GM12892 (cell line): ENCODE data around the gene SOX15.
A peak's percentile ranks its signal among the peaks of the same experiment; 100 is the strongest.

ENCODE experiments used
- DNase-seq: peaks from one replicate; pipeline ENCODE4 v3.0.0; 2011; ENCODE audit not compliant: insufficient read length
- FAIRE-seq: peaks from 2 replicates; lab custom pipeline; 2011; peaks lifted over from hg19 to GRCh38; lab: Jason Lieb, UNC
- POLR2A ChIP-seq: IDR thresholded peaks from 2 replicates; pipeline ENCODE4 v1.6.1; 2011; ENCODE audit warnings: low read depth, low read length, control low read depth
- POLR2AphosphoS5 ChIP-seq: IDR thresholded peaks from 2 replicates; pipeline ENCODE4 v1.6.1; 2011; ENCODE audit warnings: low read depth, low read length, control low read depth
- TAF1 ChIP-seq: IDR thresholded peaks from 2 replicates; pipeline ENCODE4 v1.6.1; 2011; ENCODE audit warnings: low read depth, mild to moderate bottlenecking, control low read depth, low read length, borderline replicate concordance

Gene SOX15

DNA sequence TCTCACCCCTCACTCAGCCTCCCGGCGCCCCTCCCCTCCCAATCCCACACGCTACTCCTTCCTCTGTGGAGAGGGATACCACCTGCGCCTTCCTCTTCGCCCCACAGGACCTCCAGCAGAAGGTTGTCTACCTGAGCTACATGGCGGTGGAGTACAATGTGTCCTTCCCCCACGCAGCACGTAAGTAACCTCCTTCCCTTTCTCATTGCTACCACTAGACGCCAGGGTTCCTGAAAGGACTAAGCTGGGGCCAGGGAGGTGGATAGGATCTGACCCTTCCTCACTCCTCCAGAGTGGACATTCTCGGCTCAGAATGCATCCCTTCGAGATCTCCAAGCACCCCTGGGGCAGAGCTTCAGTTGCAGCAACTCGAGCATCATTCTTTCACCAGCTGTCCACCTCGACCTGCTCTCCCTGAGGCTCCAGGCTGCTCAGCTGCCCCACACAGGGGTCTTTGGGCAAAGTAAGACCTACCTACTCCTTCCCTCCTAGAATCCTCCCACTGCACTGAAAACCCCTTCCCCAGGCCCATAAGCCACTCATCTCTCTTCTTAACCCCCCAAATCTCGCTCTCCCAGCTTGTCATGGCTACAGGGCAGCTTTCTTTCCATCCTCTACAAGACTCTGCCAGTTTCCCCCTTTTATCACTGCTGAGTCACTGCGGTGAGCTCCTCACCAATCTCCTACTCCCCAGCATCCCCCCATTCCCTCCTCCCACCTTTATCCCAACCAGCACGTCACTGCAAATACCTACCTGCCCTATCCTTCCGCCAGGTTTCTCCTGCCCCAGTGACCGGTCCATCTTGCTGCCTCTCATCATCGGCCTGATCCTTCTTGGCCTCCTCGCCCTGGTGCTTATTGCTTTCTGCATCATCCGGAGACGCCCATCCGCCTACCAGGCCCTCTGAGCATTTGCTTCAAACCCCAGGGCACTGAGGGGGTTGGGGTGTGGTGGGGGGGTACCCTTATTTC is 9.0 kb downstream of the SOX15 start:
- no peak for TF ChIP-seq POLR2A
- no peak for TF ChIP-seq TAF1
- no peak for TF ChIP-seq POLR2AphosphoS5
- no peak for DNase-seq
- FAIRE-seq, result no peak

DNA sequence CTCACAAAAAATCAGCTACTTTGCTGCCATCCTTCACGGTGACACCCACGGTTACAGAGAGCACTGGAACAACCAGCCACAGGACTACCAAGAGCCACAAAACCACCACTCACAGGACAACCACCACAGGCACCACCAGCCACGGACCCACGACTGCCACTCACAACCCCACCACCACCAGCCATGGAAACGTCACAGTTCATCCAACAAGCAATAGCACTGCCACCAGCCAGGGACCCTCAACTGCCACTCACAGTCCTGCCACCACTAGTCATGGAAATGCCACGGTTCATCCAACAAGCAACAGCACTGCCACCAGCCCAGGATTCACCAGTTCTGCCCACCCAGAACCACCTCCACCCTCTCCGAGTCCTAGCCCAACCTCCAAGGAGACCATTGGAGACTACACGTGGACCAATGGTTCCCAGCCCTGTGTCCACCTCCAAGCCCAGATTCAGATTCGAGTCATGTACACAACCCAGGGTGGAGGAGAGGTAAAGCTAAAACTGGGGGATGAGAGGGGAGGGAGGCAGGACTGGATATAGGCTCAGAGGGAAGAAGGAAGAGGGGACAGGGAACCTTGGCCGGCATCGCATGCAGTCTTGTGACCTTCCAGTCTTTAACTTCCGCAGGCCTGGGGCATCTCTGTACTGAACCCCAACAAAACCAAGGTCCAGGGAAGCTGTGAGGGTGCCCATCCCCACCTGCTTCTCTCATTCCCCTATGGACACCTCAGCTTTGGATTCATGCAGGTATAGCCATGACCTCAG is 9.9 kb downstream of the SOX15 start:
- FAIRE-seq, result peak; percentile 77
- TF ChIP-seq POLR2A (no peak), POLR2AphosphoS5 (no peak; the same call in none of the 2 replicates), TAF1 (no peak)
- DNase-seq, result no peak

DNA sequence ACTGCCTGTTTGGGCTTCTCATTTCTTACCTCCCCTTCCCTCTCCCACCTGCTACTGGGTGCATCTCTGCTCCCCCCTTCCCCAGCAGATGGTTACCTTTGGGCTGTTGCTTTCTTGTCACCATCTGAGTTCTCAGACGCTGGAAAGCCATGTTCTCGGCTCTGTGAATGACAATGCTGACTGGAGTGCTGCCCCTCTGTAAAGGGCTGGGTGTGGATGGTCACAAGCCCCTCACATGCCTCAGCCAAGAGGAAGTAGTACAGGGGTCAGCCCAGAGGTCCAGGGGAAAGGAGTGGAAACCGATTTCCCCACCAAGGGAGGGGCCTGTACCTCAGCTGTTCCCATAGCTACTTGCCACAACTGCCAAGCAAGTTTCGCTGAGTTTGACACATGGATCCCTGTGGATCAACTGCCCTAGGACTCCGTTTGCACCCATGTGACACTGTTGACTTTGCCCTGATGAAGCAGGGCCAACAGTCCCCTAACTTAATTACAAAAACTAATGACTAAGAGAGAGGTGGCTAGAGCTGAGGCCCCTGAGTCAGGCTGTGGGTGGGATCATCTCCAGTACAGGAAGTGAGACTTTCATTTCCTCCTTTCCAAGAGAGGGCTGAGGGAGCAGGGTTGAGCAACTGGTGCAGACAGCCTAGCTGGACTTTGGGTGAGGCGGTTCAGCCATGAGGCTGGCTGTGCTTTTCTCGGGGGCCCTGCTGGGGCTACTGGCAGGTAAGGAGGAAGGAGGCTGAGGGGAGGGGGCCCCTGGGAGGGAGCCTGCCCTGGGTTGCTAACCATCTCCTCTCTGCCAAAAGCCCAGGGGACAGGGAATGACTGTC is 10.7 kb downstream of the SOX15 start, which contains the start of gene CD68:
Gene CD68, plus strand, starts transcription at position 638 of the 833 bp plus-strand sequence. Its CDS starts 40 bp downstream, at position 678.
- peak; percentile 99 for TF ChIP-seq POLR2AphosphoS5
- peak; percentile 99 for TF ChIP-seq POLR2A
- TF ChIP-seq TAF1, result peak; percentile 84
- DNase-seq, result peak; percentile 68
- FAIRE-seq, result peak; percentile 50

DNA sequence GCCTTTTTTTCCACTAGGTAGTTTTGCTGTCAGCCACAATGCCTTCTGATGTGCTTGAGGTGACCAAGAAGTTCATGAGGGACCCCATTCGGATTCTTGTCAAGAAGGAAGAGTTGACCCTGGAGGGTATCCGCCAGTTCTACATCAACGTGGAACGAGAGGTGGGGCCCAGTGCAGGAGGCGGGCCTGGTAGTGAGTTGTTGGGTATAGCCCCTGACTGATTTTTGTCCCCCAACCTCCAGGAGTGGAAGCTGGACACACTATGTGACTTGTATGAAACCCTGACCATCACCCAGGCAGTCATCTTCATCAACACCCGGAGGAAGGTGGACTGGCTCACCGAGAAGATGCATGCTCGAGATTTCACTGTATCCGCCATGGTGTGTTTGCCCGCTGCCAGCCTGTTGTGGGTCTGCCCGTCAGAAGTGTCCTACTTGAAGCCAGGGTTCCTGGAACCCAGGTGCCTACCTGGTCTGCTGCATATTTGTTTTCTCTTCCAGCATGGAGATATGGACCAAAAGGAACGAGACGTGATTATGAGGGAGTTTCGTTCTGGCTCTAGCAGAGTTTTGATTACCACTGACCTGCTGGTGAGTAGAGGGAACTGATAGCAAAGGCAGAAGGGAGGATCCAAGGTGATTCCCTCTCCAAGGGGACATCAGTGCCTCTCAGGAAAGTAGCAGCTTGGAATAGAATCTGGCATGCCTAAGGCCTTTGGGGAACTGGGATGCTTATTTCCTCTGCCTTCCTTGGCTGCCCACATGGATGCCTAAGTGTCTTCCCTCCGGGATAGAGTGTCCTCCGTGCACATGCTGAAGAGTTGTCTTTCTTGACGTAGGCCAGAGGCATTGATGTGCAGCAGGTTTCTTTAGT is 12.3 kb downstream of the SOX15 start:
- FAIRE-seq (no peak), DNase-seq (no peak)
- TF ChIP-seq POLR2AphosphoS5, result peak; percentile 31; the same call in 1 of the 2 replicates
- TF ChIP-seq POLR2A, result no peak
- TF ChIP-seq TAF1, result no peak

DNA sequence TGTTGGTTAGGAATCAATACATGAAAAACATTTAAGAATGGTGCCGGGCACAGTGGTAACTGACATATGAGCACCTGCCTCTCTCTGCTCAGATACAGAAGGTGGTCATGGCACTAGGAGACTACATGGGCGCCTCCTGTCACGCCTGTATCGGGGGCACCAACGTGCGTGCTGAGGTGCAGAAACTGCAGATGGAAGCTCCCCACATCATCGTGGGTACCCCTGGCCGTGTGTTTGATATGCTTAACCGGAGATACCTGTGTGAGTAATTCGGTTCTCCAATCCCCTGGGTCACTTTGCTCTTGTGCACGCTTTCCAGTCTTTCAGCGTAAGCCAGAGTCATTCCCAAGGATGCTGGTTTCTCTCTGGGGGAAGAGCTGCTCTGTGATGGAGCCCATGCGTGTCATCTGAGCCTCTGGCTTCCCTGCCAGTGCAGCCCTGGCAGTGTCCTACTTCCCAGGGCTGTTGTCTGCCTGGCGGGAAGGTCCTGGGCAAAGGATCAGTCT is 13.4 kb downstream of the SOX15 start:
- no peak for DNase-seq
- FAIRE-seq, result no peak
- peak; percentile 94 for TF ChIP-seq POLR2AphosphoS5
- TF ChIP-seq TAF1, result no peak
- TF ChIP-seq POLR2A, result peak; percentile 84

DNA sequence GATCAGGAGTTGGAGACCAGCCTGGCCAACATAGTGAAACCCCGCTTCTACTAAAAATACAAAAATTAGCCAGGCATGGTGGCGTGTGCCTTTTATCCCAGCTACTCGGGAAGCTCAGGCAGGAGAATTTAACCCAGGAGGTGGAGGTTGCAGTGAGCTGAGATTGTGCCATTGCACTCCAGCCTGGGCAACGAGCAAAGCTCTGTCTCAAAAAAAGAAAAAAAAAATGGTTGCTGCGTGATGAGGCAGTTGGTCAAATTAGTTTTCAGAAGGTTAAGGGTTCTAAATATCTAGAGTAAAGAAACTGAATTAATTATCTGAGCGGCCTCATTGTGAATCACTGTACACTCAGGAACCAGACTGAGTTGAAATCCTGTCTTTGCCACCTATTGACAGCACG is 13.9 kb downstream of the SOX15 start:
- TF ChIP-seq POLR2AphosphoS5, result no peak
- no peak for TF ChIP-seq POLR2A
- TF ChIP-seq TAF1, result no peak
- DNase-seq, result no peak
- FAIRE-seq, result no peak

DNA sequence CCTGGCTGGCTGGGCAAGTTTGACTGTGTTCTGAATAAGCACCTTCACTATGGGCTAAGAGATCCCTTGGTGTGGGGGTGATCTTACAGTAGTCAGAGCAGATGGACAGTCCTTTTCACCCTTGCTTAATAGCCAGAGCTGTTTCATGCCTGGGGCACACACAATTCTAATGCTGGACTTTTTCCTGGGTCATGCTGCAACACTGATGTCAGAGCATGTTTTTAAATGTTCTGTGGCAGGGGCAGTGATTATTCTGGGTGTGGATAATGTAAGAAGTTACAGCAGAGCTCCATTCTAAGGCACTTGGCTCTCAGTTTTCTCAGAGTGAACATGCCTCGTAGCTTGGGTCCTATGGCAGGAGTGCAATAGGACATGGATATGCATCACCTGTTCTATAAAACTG is 14.4 kb downstream of the SOX15 start:
- FAIRE-seq (no peak), DNase-seq (no peak)
- TF ChIP-seq POLR2A, result peak; percentile 50; the same call in 1 of the 2 replicates
- no peak for TF ChIP-seq TAF1
- peak; percentile 54; the same call in 1 of the 2 replicates for TF ChIP-seq POLR2AphosphoS5

DNA sequence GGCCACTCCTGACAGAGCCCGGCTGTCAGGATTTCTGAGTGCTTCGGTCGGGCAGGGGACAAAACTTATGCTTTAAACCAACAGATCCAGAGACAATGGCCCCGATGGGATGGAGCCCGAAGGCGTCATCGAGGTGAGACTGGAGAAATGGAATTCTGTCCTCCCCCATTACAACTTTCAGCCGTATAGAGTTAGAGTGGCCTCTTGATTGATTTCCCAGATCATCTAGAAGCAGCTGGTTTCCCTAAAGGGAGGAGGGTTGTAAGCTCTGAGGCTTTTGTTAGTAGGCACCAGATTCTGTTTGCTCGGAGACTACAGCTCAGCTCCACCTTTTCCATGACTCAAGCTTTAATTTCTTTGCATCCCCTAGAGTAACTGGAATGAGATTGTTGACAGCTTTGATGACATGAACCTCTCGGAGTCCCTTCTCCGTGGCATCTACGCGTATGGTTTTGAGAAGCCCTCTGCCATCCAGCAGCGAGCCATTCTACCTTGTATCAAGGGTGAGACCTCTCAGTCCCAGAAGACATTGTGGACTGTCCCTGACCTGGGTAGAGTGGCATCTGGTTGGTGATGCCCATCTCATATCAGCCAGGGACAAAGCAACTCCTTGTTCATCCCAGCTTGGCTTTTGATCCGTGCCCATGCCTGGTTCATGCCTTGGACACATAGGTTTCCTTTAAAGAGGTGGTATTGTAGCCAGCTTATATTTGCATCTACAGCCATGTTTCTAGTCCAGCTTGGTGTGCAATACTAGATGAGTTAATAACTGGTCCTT is 15.5 kb downstream of the SOX15 start:
- FAIRE-seq, result no peak
- no peak for DNase-seq
- TF ChIP-seq POLR2AphosphoS5 (peak; percentile 33; the same call in 1 of the 2 replicates), TAF1 (no peak), POLR2A (peak; percentile 30)

DNA sequence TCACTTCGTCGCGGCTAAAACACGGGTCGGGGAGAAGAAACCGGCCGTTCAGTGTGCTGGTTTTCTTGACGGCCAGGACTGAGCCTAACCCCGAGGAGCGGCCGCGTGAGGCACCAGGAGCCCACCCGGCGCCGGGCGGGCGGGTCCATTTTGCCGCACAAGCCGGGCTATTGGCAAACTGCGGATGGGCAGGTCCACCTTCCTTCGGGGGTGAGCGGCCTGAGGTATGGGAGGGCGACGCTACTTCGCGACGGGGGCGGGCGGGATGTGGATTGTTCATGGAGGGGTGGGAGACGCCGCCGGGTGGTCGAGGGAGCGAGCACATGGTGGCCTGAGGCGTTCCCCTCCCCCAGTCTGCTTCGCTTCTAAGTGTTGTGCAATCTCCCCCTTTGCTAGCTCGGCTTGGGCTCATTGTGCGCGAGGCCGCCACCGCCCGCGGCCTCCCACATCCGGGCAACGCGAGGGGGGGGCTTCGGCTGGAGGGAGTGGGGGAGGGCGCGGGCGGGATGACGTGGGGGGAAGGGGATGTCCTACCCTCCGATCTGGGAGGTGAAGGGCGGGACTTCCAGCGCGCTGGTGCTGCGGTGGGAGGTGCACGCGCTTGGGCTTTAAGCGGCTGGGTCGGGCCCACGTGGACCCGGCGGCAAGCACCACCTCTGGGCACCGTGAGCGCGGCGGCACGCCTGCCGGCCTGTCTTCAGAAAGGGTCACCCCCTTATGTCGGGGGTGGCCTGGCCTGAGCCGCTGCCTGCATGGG is 16.4 kb downstream of the SOX15 start:
- TF ChIP-seq TAF1 (peak; percentile 57), POLR2A (peak; percentile 76), POLR2AphosphoS5 (peak; percentile 85)
- peak; percentile 91 for DNase-seq
- FAIRE-seq, result peak; percentile 98
